HCT116 (cell line): ENCODE results near the gene DAGLA. TPM values are rescaled to one million over a fixed set of nuclear protein-coding genes. Genes with fewer than 3 reads are reported as not detected.

Experiments
- ATAC-seq: fragments of 200-7000 bp; cut with Tn5 transposase; 2 replicates; pipeline ENCODE4 v1.9.1; 2020; ENCODE audit warnings: mild to moderate bottlenecking, moderate library complexity
- BruUV-seq: library from RNA; stranded (reverse); fragments of 400-500 nt; replicated peaks from 2 replicates; lab custom pipeline; 2021; lab: Mats Ljungman, UMichigan
- CTCF ChIA-PET: fragments of 300-600 bp; sonication (Branson Sonifier 250); formaldehyde crosslinking; loops from one replicate; lab custom pipeline; 2021; ENCODE audit warnings: antibody characterized with exemption; lab: Charles Lee
- POLR2A ChIA-PET: fragments of 300-600, 350-600 bp; sonication (Branson Sonifier 250); formaldehyde crosslinking; loops from one replicate; lab custom pipeline; 2021; ENCODE audit warnings: antibody characterized with exemption; lab: Charles Lee
- RAD21 ChIA-PET, 2 experiments: fragments of 300-600 bp; sonication (Branson Sonifier 250); formaldehyde crosslinking; loops; one replicate each; lab custom pipeline; 2023; ENCODE audit warnings: low total read pairs in 2 of 2; ENCODE audit not compliant: uncharacterized antibody in 2 of 2, unreplicated experiment in 2 of 2, low non-redundant PET in 1 of 2; lab: Charles Lee
- DNase-seq: peaks from one replicate; pipeline ENCODE4 v3.0.0-alpha.2; 2010; ENCODE audit warnings: low read depth, low spot score
- H2AFZ ChIP-seq: fragments of 200-600 bp; shearing (Covaris generic), sonication (generic); 2 replicates; pipeline ENCODE4 v1.6.1; 2017; ENCODE audit warnings: low read depth, mixed run types, mixed read lengths, antibody characterized with exemption, low read length; ENCODE audit not compliant: poor library complexity, severe bottlenecking
- H3K27ac ChIP-seq: 2 replicates; pipeline ENCODE4 v1.5.1; 2012; ENCODE audit warnings: low read depth, low read length
- H3K27me3 ChIP-seq: fragments of 200-600 bp; sonication (generic); 2 replicates; pipeline ENCODE4 v1.6.1; 2016; ENCODE audit warnings: mixed run types, low read length, mixed read lengths; ENCODE audit not compliant: insufficient read depth
- H3K36me3 ChIP-seq, 2 experiments: fragments of 200-500 bp in 1 of 2; fragments of 200-600 bp in 1 of 2; sonication (Bioruptor generic) in 1 of 2; sonication (generic) in 1 of 2; 2 replicates each; pipeline versions ENCODE4 v1.5.1 to v1.6.1; 2014 to 2016; ENCODE audit warnings: low read length in 2 of 2, inconsistent platforms in 1 of 2, mixed read lengths in 1 of 2, mixed run types in 1 of 2; ENCODE audit not compliant: insufficient read depth in 2 of 2, control insufficient read depth in 1 of 2
- H3K4me1 ChIP-seq, 2 experiments: fragments of 200-600 bp in 1 of 2; sonication (generic) in 1 of 2; 2 replicates each; pipeline versions ENCODE4 v1.5.1 to v1.6.1; 2012 to 2017; ENCODE audit warnings: low read length in 2 of 2, inconsistent platforms in 1 of 2, mild to moderate bottlenecking in 1 of 2, mixed read lengths in 1 of 2, mixed run types in 1 of 2, moderate library complexity in 1 of 2; ENCODE audit not compliant: insufficient read depth in 2 of 2, control insufficient read depth in 1 of 2
- H3K4me2 ChIP-seq: fragments of 200-600 bp; sonication (generic); 2 replicates; pipeline ENCODE4 v1.6.1; 2017; ENCODE audit warnings: mixed run types, low read length, mixed read lengths
- H3K4me3 ChIP-seq, 2 experiments: fragments of 200-600 bp in 1 of 2; sonication (generic) in 1 of 2; replicated peaks in 1 of 2; 2 replicates each; pipeline ENCODE4 v1.5.1; 2011 to 2016; ENCODE audit warnings: low read length in 2 of 2, control low read depth in 1 of 2, low read depth in 1 of 2, mild to moderate bottlenecking in 1 of 2, mixed read lengths in 1 of 2, mixed run types in 1 of 2
- H3K79me2 ChIP-seq: fragments of 200-600 bp; sonication (generic); 2 replicates; pipeline ENCODE4 v1.6.1; 2017; ENCODE audit warnings: mild to moderate bottlenecking, mixed run types, low read length, moderate library complexity, mixed read lengths; ENCODE audit not compliant: insufficient read depth
- H3K9ac ChIP-seq: fragments of 200-600 bp; sonication (generic); 2 replicates; pipeline ENCODE4 v1.6.1; 2016; ENCODE audit warnings: low read length, mixed read lengths
- H3K9me2 ChIP-seq: fragments of 200-600 bp; sonication (generic), shearing (Covaris generic); 2 replicates; pipeline ENCODE4 v1.6.1; 2017; ENCODE audit warnings: mixed run types, mild to moderate bottlenecking, moderate library complexity; ENCODE audit not compliant: insufficient read depth
- H3K9me3 ChIP-seq, 2 experiments: fragments of 200-500 bp in 1 of 2; fragments of 200-600 bp in 1 of 2; sonication (Bioruptor generic) in 1 of 2; sonication (generic) in 1 of 2; 2 replicates each; pipeline ENCODE4 v1.6.1; 2014 to 2017; ENCODE audit warnings: low read length in 2 of 2, mixed read lengths in 2 of 2, inconsistent platforms in 1 of 2, low read depth in 1 of 2, mild to moderate bottlenecking in 1 of 2, mixed run types in 1 of 2, moderate library complexity in 1 of 2; ENCODE audit not compliant: control insufficient read depth in 1 of 2, insufficient read depth in 1 of 2
- H4K20me1 ChIP-seq: fragments of 200-600 bp; sonication (generic), shearing (Covaris generic); 2 replicates; pipeline ENCODE4 v1.6.1; 2017; ENCODE audit warnings: mixed run types, mild to moderate bottlenecking, moderate library complexity; ENCODE audit not compliant: insufficient read depth
- CBX3 ChIP-seq: IDR thresholded peaks from 2 replicates; pipeline ENCODE4 v1.6.1; 2012; ENCODE audit warnings: low read depth
- CEBPB ChIP-seq: IDR thresholded peaks from 2 replicates; pipeline ENCODE4 v1.6.1; 2012; ENCODE audit warnings: low read depth
- EGR1 ChIP-seq: IDR thresholded peaks from 2 replicates; pipeline ENCODE4 v1.6.1; 2012; ENCODE audit warnings: low read depth
- ELF1 ChIP-seq: IDR thresholded peaks from 2 replicates; pipeline ENCODE4 v1.6.1; 2012; ENCODE audit warnings: low read depth, borderline replicate concordance
- EZH2 ChIP-seq: fragments of 200-600 bp; sonication (generic); IDR thresholded peaks from 2 replicates; pipeline ENCODE4 v1.6.1; 2017; ENCODE audit warnings: antibody characterized with exemption, mixed run types
- JUND ChIP-seq: IDR thresholded peaks from 2 replicates; pipeline ENCODE4 v1.6.1; 2012
- POLR2A ChIP-seq: IDR thresholded peaks from 2 replicates; pipeline ENCODE4 v1.7.0; 2011; ENCODE audit warnings: borderline replicate concordance; ENCODE audit not compliant: insufficient read depth, insufficient read length; ENCODE audit errors: extremely low read depth
- RAD21 ChIP-seq: IDR thresholded peaks from 2 replicates; pipeline ENCODE4 v1.6.1; 2012; ENCODE audit warnings: low read depth, mild to moderate bottlenecking
- REST ChIP-seq: IDR thresholded peaks from 2 replicates; pipeline ENCODE4 v1.6.1; 2012; ENCODE audit warnings: low read depth
- SIN3A ChIP-seq: IDR thresholded peaks from 2 replicates; pipeline ENCODE4 v1.6.1; 2012; ENCODE audit warnings: low read depth
- YY1 ChIP-seq: IDR thresholded peaks from 2 replicates; pipeline ENCODE4 v1.6.1; 2011; ENCODE audit warnings: low read length, low read depth, moderate library complexity, mild to moderate bottlenecking; ENCODE audit not compliant: insufficient replicate concordance; ENCODE audit errors: extremely low read depth
- intact Hi-C: fragments of 100-400 bp; cut with micrococcal nuclease; formaldehyde crosslinking; loops from 2 replicates; pipeline ENCODE4 v1.10.0; 2022
- total RNA-seq: library from RNA; stranded (reverse); gene quantifications from one replicate; pipeline ENCODE4 v1.2.1, GENCODE V29; 2021; ENCODE audit not compliant: unreplicated experiment
- TF ChIP-seq, protein P1 (sequence below), 3 experiments: fragments of 200-600 bp in 1 of 3; sonication (generic) in 1 of 3; IDR thresholded peaks in 2 of 3; conservative IDR thresholded peaks in 1 of 3; 2 replicates each; pipeline ENCODE4 v1.5.1; 2012 to 2017; ENCODE audit warnings: low read depth in 2 of 3, low read length in 2 of 3, antibody characterized with exemption in 1 of 3, borderline replicate concordance in 1 of 3, control low read depth in 1 of 3, mild to moderate bottlenecking in 1 of 3, mixed read lengths in 1 of 3, mixed run types in 1 of 3, moderate library complexity in 1 of 3; ENCODE audit not compliant: insufficient read depth in 1 of 3
- TF ChIP-seq, protein P2 (sequence below): IDR thresholded peaks from 2 replicates; pipeline ENCODE4 v1.6.1; 2012

DAGLA gene
- total RNA-seq, 1 experiment from 2014 or later = 2.7 TPM

DNA sequence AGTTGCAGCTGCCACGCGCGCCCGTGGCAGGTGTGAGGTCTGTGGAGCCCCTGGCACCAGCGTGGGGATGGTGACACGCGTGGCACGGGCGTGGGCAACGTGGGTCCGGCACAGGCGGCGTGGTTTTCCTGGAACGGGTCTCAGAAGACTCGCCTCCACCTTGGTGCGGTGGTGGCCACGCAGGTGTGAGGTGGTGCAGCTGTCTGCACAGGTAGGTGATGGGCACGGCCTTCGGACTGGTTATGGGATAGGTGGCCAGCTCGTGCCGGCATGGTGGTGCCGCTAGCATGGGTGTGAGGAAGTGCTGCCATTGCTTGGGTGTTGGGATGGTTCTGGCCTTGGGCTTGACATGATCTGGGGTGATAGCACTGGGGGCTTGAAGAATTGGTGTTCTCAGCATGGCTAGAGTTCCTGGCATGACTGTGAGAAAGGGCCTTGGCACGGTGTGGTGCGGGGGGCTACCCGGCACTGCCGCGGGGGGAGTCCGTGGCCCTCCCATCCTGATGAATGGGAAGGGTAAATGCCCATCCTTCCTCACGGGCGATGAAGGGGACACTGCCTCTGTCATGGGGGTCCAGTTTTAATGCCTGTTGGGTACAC, 531 bp downstream of the DAGLA start:
- Histone ChIP-seq H2AFZ (no peak overlapping the region), H3K9ac (peak overlapping the region; percentile 43), H4K20me1 (no peaks in the 10 kb centered on the region), H3K4me3 (peak overlapping the region; percentile 50 to 65), H3K9me3 (no peaks in the 10 kb centered on the region), H3K4me2 (peak overlapping the region; percentile 89), H3K79me2 (no peaks in the 10 kb centered on the region), H3K4me1 (peaks cover 3 to 11% of the 10 kb centered on the region in 2 experiments; a peak in 2 of 4 replicates), H3K27ac (peak overlapping the region; percentile 31; the same call in 1 of the 2 replicates), H3K9me2 (no peaks in the 10 kb centered on the region), H3K27me3 (peaks cover 14% of the 10 kb centered on the region), H3K36me3 (no peaks in the 10 kb centered on the region)
- ChIA-PET RAD21 (no interaction called here), CTCF (interaction anchor here (1.2 kb wide), 1 partner anchor 53 kb away, joined by 6 read pairs; no protein-coding TSS in a partner anchor), POLR2A (no interaction called here)
- TF ChIP-seq CBX3 (no peak), RAD21 (no peak), REST (no peak), YY1 (no peak), CEBPB (no peak), EGR1 (no peak), SIN3A (no peak), ELF1 (no peak), POLR2A (no peak), JUND (no peak), EZH2 (no peak)
- TF ChIP-seq, protein P1, sequence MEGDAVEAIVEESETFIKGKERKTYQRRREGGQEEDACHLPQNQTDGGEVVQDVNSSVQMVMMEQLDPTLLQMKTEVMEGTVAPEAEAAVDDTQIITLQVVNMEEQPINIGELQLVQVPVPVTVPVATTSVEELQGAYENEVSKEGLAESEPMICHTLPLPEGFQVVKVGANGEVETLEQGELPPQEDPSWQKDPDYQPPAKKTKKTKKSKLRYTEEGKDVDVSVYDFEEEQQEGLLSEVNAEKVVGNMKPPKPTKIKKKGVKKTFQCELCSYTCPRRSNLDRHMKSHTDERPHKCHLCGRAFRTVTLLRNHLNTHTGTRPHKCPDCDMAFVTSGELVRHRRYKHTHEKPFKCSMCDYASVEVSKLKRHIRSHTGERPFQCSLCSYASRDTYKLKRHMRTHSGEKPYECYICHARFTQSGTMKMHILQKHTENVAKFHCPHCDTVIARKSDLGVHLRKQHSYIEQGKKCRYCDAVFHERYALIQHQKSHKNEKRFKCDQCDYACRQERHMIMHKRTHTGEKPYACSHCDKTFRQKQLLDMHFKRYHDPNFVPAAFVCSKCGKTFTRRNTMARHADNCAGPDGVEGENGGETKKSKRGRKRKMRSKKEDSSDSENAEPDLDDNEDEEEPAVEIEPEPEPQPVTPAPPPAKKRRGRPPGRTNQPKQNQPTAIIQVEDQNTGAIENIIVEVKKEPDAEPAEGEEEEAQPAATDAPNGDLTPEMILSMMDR (IDR thresholded peaks at IDR 0.05 in 2 of 3, conservative IDR thresholded peaks at IDR 0.05 in 1 of 3; ENCODE audit: borderline replicate concordance in 1 of 3, insufficient read depth in 1 of 3, low read depth in 2 of 3, low read length in 2 of 3) = no peak
- TF ChIP-seq, protein P2, sequence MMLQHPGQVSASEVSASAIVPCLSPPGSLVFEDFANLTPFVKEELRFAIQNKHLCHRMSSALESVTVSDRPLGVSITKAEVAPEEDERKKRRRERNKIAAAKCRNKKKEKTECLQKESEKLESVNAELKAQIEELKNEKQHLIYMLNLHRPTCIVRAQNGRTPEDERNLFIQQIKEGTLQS = no peak
- no TSS peak for BruUV-seq
- peak; percentile 21 for ATAC-seq
- no peak for DNase-seq
- intact Hi-C loops = no loop called here
